HFF-Myc (cell line): ENCODE results near the gene CAMK2B.

Experiments
- DNase-seq: peaks from one replicate; pipeline ENCODE4 v3.0.0-alpha.2; 2011; ENCODE audit warnings: low read depth; ENCODE audit errors: extremely low read depth
- H3K4me3 ChIP-seq: replicated peaks from 2 replicates; pipeline ENCODE4 v1.5.1; 2011; ENCODE audit warnings: low read depth, mild to moderate bottlenecking, control low read depth, low read length
- TF ChIP-seq, protein P1 (sequence below): IDR thresholded peaks from 2 replicates; pipeline ENCODE4 v1.5.1; 2012; ENCODE audit warnings: mild to moderate bottlenecking, low read depth, low read length, control low read depth; ENCODE audit errors: missing control alignments

Gene CAMK2B

DNA sequence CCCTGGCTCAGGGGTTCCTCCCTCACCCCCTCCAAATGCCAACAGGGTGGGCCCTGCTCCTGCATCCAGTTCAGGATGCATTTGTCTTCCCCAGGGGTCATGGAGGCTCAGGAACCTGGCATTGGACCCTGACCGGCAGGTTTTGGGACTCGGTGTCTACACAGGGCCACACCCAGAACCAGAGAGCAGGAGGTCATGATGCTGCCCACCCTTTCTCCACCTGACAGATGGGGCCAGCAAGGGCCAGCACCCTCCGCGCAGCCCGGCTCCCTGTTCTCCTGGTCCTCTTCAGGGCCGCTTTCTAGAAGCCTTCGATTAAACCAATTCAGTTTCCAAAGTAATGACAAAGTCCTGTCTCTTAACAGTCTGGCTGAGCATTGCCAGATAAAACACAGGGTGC is 50.2 kb downstream of the CAMK2B start:
- no peak for DNase-seq
- TF ChIP-seq, protein P1, sequence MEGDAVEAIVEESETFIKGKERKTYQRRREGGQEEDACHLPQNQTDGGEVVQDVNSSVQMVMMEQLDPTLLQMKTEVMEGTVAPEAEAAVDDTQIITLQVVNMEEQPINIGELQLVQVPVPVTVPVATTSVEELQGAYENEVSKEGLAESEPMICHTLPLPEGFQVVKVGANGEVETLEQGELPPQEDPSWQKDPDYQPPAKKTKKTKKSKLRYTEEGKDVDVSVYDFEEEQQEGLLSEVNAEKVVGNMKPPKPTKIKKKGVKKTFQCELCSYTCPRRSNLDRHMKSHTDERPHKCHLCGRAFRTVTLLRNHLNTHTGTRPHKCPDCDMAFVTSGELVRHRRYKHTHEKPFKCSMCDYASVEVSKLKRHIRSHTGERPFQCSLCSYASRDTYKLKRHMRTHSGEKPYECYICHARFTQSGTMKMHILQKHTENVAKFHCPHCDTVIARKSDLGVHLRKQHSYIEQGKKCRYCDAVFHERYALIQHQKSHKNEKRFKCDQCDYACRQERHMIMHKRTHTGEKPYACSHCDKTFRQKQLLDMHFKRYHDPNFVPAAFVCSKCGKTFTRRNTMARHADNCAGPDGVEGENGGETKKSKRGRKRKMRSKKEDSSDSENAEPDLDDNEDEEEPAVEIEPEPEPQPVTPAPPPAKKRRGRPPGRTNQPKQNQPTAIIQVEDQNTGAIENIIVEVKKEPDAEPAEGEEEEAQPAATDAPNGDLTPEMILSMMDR, result no peak
- H3K4me3 ChIP-seq, result no peak overlapping the region

DNA sequence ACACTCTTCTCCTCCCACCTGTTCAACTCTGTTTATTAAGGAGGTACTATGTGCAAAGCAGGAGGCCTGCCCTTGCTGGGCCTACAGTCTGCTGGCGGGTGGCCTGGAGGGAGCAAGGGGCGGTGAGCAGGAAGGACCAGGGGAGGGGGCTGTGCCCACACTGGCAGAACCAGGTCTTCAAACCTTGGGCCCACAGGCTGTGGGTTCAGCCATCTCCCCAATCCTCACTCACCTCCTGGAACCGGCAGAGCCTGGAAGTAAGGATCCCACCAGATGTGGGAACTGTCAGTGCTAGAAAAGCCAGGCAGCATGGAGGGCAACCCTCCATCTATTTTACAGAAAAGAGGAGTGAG is 50.8 kb downstream of the CAMK2B start:
- DNase-seq, result no peak
- no peak overlapping the region for H3K4me3 ChIP-seq
- TF ChIP-seq, protein P1, result no peak

DNA sequence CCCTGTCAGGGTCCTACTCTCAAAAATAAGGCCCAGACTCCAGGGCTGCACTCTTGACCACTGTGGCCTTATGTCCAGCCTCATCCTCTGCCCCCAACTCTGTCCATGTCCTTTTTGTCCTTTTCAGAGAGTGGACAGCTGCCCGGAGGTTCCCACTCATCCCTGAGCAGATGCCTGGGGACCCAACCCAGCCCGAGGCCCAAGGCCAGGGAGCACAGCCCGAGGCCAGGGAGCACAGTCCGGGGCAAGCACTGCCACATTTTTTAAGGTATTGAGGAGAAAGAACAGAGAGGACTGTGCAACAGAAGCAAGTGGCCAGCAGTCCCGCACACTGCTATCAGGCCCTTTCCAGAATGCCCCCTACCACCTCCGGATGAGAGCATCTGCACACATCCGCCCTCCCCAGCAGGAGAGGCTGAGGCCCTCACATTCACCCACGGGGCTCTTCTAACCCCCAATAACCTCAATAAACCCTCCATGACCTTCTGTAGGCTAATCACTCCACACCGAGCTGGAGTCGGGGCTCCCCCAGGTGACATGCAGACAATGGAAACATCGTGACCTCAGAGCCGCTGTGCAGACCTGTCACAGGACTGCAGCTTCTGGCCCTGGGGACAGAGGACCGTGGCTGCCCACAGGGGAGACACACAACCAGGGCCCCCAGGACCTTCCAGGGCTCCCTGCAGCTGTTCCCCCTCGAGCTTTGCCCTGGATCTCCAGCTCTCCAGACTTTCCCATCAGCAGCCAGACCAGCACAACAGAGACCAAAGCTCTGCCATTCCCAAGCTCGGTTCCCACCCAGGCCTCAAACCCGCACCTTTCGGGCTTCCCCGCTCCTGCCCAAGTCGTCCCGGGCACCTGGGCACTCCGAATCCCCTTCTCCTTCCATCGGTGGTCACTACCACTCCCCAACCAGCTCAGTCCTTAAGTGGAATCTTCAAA is 51.4 kb downstream of the CAMK2B start:
- H3K4me3 ChIP-seq, result no peak overlapping the region
- no peak for DNase-seq
- TF ChIP-seq, protein P1, result no peak

DNA sequence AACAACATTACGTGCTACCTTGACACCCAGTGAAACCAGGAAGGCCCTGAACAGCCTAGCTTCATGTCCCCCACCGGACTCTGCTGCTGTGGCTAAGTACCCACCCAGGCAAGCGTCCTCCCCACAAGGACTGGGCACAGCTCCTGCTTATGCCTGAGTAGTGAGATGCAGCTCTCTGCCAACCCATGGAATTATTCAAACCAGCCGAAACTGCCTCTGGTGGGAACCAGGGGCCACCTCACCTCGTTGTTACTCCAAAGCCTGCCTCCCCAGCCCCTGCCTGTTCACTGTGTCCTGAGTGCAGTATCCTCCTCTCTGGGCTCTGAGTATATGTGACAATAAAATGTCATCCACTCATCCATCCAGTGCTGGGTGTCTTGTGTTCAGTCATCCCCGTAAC is 52.4 kb downstream of the CAMK2B start:
- H3K4me3 ChIP-seq, result no peak overlapping the region
- TF ChIP-seq, protein P1, result no peak
- DNase-seq, result no peak

DNA sequence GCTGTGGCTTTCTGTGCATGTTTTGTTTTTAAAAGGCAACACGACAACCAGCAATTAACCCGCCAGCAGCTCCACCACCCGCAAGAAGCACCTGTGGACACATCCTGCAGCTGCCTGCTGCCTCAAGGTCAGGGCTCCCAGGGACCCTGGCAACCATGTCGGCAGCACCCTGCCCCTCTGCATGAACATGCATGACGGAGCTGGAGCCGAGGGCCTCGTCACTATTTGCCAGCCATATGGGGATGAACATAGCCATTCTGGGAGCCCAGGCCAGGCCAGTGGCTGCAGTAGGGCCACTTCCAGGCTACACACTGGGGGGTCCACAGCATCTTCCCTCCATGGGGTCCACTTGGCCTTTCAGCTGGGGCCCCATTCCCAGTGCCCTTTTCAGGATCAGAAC is 52.9 kb downstream of the CAMK2B start:
- TF ChIP-seq, protein P1, result no peak
- no peak for DNase-seq
- no peak overlapping the region for H3K4me3 ChIP-seq

DNA sequence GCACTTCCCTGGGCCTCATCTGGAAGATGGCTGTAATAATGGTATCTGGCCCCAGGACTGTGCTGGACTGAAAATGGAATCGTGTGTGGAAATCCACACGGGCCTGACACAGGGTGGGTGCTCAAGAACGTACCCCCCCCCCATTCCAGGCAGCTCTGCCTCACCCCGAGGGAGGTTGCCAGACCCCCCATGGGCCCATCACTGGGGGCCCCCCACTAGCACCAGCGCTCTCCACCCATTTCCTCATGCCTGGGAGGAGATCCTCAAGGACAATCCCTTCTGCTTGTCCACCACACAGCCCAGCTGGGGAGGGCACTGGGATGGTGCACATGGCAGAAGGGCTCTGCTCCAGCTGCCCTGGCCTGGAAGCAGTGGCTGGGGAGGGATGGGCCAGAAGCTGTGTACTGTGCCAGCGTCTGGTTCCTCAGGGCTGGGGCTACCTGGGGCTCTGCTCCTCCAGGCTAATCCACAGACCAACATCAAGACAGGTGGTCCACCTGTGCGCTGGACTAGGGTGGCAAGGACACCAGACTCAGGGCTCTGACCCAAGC is 55.4 kb downstream of the CAMK2B start:
- no peak for DNase-seq
- TF ChIP-seq, protein P1, result no peak
- no peak overlapping the region for H3K4me3 ChIP-seq
